ENCODE measurements around the gene HIPK2.

The HIPK2 gene

DNA sequence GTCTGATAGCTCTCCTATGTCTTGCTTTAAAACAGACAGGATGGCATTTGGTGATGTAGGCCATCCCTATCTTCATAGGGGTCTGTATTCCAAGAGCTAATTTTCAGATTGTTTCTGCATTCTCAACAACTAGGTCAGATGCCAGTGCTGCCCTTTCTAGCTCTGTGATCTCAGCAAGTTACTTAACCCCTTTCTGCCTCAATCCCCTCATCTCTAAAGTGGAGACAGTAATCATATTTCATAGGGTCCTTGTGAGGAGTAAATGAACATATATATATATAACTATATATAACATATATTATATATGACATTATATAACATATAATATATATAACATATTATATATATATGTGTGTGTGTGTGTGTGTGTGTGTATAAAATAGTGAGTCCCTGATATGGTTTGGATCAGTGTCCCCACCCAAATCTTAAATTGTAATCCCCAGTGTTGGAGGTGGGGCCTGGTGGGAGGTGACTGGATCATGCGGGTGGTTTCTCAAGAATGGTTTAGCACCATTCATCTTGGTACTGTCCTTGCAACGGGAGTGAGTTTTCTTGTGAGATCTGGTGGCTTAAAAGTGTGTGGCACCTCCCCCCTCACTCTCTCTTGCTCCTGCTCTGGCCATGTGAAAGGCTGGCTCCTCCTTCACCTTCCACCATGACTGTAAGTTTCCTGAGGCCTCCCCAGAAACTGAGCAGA is 45.2 kb downstream of the HIPK2 start:
- DNase-seq: no peak

DNA sequence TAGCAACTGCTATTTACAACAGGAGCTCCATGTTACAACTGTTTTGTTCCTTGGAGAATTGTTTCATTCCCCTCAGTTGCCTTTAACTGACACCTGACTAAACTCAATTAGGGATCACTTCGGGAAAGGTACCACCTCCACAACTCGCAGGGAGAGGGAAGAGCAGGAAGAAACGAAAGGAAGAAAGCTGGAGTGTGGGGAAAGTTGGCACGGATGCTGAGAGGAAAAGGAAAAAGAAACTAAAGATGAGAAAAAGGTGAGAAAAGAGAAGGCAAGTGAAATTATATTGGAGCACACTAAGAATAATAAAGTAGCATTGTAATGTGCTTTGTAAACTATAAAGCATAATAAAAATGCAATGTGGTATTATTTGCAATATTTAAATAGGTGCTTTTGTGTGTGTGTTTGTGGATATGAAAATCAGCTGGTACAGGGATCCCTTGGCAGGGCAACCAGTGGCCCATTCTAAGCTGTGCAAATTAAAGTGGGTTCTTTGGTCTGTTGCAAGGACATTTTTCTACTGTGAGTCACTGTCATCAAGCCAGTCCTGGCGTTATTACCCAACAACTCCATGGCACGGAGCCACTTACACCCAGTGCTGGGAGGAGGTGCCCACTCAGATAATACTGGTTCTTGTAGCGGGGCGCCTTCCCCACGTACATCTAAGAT is 45.9 kb downstream of the HIPK2 start:
- DNase-seq: peak; percentile 18

DNA sequence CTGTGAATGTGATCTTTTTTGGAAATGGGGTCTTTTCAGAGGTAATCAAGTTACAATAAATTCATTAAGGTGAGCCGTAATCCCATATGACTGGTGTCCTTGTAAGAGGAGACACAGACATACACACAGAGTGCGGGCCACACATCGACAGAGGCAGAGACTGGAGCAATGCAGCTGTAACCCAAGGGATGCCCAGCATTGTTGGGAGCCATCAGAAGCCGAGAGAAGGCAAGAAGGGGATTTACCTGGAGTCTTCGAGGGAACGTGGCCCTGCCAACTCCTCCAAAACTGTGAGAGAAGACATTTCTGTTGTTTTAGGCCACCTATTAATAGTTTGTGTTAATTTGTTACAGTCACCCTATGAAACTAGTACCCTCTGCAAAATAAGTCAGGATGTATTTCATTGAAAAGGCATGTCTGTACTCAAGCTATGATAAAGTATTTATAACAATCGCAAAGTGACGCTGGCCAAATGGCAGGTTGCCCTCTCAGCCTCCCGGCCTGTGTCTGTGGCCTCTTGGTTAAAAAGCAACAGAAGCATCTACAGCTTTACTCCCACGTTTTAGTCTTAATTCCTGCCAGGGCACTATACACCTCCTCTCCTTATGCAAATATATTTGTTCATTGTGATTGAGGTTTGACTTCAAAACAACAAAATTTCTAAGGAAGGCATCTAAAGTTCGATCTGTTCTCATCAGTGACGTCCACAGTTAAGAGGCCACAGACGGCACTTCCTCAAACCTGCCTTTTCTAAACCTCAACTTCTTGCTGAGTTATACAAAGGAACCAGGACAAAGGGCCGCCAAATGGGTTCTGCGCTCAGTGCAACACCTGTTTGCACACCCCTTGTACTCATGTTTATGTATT is 46.8 kb downstream of the HIPK2 start:
- DNase-seq: no peak

DNA sequence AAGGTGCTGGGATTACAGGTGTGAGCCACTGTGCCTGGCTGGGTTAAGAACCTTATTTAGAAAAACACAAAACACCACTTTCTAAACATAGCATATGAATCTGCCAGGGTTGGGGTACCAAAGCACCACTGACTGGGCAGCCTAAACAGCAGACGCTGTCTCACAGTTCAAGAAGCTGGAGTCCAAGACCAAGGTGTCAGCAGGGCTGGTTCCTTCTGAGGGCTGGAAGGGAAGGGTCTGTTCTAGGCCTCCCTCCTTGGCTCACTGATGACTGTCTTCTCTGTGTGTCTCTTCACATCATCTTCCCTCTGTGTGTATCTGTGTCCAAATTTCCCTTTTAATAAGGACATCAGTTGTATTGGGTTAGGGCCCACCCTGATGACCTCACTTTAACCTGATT is 49.6 kb downstream of the HIPK2 start:
- DNase-seq: no peak

- no peak for DNase-seq
Observed at GRCh38 chr7:139727151-139727705, 50.6 kb downstream of the HIPK2 start.

GRCh38 chr7:139726485-139726869 is 51.3 kb downstream of the HIPK2 start:
- DNase-seq: no peak

- no peak for DNase-seq
Observed at GRCh38 chr7:139725858-139726484, 51.8 kb downstream of the HIPK2 start.

GRCh38 chr7:139725077-139725476 is 52.7 kb downstream of the HIPK2 start:
- DNase-seq: peak; percentile 66

DNA sequence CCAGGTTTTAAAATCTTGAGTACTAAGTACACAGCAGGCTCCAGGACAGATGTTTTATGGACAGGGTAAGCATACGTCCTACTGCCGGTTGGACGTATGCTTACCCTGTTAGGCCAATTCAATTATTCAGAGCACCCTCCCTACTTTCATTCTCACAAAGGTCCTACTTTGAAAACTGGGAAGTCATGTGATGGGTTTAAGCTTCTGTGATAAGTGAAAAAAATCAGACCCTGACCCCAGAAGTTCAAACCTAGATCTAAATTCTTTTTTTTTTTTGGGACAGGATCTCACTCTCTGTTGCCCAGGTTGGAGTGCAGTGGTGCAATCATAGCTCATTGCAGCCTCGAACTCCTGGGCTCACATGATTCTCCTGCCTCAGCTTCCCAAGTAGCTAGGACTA is 55.2 kb downstream of the HIPK2 start:
- no peak for DNase-seq

DNA sequence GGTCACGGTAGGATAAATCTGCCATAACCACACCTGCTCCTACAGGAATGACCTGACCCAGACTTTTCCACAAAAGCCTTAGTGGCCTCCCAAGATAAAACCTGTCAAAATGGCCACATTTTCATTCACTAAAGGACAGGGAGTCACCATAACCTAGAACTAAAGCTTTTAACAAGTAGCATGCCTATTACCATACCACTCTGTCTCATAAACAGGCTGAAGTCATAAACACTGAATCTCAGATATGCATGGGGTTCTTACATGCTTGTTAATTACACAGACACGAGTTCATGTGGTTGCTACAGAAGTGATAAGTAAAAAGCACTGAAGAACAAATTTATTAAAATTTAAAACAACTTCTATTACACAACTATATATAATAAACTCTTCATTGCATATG is 56.0 kb downstream of the HIPK2 start:
- DNase-seq: no peak

- no peak for DNase-seq
Observed at GRCh38 chr7:139721417-139721816, 56.4 kb downstream of the HIPK2 start.

- no peak for DNase-seq
Observed at GRCh38 chr7:139720705-139721231, 57.0 kb downstream of the HIPK2 start.

- no peak for DNase-seq
Observed at GRCh38 chr7:139720186-139720585, 57.6 kb downstream of the HIPK2 start.

DNA sequence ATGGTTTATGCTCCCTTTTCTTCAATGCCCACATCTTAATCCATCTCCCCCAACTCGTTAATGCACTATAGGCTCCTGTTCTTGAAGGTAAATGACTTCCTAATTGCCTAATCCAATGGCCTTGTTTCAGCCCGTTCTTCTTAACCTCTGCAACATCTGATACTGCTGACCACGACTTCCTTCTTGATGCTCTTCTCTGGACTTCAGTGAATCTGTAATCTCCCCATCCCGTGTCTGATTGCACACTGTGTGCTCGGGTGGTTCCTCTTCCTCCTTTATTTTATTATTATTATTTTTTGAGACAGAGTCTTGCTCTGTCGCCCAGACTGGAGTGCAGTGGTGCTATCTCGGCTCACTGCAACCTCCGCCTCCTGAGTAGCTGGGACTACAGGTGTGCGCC is 58.9 kb downstream of the HIPK2 start:
- no peak for DNase-seq

GRCh38 chr7:139718141-139718540 is 59.7 kb downstream of the HIPK2 start:
- no peak for DNase-seq

DNA sequence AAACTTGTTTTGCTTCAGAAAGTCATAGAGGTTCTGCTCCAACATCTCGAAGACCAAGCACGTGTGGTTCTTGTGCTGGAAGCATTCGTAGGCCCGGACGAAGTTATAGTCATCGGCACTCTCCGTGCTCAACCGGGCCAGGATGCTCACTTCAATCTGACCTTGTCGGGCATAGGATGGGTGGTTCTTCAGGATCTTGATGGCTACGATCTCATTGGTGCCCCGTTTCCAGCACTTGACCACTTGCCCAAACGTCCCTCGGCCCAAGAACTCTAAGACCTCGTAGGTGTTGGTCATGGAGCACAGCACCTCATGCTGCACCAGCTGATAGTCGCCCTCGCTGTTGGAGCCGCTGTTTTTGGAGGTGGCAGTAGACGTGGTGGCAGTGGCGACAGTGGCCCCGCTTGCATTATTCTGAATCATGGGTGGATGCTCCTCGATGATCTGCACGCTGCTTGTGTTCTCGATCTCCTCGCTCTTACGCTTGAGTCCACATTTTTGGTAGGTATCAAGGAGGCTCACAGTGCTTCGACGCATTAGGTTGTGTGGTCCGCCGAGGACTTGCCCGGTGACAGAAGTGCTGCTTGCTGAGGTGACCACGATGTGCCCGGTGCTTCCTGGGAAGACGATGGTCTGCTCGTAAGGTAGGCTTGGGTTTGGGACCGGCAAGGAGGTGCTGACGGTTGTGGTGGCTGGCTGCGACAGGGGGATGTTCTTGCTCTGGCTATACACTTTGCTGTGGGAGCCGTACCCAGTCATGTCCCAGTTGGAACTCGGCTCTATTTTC is 61.4 kb downstream of the HIPK2 start:
- DNase-seq: no peak

DNA sequence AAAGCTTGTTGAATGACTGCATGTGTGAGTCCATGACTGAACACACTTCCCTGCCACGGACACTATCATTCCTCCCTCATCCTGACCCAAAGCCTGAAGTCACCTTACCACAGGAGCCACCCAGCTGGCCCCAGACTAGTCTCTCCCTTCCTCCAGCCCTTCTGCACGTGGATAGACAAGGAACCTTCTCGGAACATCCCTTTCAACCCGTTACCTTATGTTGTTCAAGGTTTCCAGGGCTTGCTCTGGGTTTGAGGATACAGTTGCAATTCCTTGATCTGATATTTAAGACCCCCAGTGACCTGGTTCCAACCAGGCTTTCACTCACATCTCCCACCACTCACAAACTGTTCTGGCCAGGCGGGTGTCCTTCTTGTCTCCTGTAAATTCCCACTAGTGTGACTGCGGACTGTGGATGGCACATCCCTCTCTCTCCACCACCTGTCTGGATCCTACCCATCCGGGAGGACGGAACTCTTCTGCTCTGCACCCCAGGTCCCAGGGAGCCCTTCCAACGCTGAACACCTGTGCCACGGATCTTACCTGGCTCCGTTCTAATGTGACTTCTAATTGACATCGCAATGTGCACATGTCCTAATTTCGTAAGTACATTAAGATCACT is 62.5 kb downstream of the HIPK2 start:
- DNase-seq: no peak

GRCh38 chr7:139714163-139714901 is 63.5 kb downstream of the HIPK2 start:
- no peak for DNase-seq

- DNase-seq: no peak
Observed at GRCh38 chr7:139713526-139714162, 64.2 kb downstream of the HIPK2 start.

DNA sequence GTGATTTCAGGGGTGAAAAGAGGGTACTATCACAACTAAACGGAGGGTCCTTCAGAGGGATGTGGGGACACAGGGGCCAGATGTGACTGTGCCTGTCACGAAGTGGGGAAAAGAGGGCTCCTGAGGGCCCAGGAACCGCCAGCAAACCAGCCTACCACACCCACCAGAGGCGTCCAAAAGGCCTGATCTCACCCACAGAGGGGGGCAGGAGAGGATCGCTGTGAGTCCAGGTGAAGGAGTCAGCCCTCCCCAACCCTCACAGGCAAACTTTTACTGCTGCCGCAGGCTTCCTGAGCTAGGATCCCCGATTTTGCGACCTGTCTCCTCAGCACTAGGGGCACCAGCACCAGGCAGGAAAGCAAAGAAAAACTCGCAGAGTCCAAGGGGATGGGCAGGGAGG is 64.7 kb downstream of the HIPK2 start:
- no peak for DNase-seq

All from amniotic stem cell (primary cell).